NCI-H2107 (cell line): ENCODE data around the gene PPP2R2D.
"Not testable (repeated sequence)": the region's sequence is repeated elsewhere in the genome, so short reads cannot be mapped to it uniquely, and the experiment has no call there.

Experiments used
- DNase-seq: peaks from one replicate; lab custom pipeline; 2025; lab: John Stamatoyannopoulos, UW

The PPP2R2D gene

GRCh38 chr10:131908151-131908550 lies 7.3 kb downstream of the PPP2R2D start:
- DNase-seq: no peak

GRCh38 chr10:131909014-131909808 lies 8.4 kb downstream of the PPP2R2D start:
- DNase-seq: no peak

GRCh38 chr10:131909929-131910328 lies 9.1 kb downstream of the PPP2R2D start:
- no peak for DNase-seq

- DNase-seq: no peak
Measured at GRCh38 chr10:131910663-131911314, 10.0 kb downstream of the PPP2R2D start.

- DNase-seq: no peak
Measured at GRCh38 chr10:131911451-131911850, 10.6 kb downstream of the PPP2R2D start.

GRCh38 chr10:131912620-131913019 lies 11.8 kb downstream of the PPP2R2D start:
- no peak for DNase-seq

- no peak for DNase-seq
Measured at GRCh38 chr10:131915484-131915883, 14.7 kb downstream of the PPP2R2D start.

- no peak for DNase-seq
Measured at GRCh38 chr10:131915990-131916766, 15.4 kb downstream of the PPP2R2D start.

- not testable (repeated sequence) for DNase-seq
Measured at GRCh38 chr10:131916767-131917160, 16.0 kb downstream of the PPP2R2D start.

- not testable (repeated sequence) for DNase-seq
Measured at GRCh38 chr10:131917496-131917895, 16.7 kb downstream of the PPP2R2D start.

GRCh38 chr10:131919461-131919860 lies 18.7 kb downstream of the PPP2R2D start:
- not testable (repeated sequence) for DNase-seq

GRCh38 chr10:131920151-131920550 lies 19.3 kb downstream of the PPP2R2D start:
- DNase-seq: no peak

GRCh38 chr10:131920693-131921092 lies 19.9 kb downstream of the PPP2R2D start:
- DNase-seq: no peak

GRCh38 chr10:131921184-131921583 lies 20.4 kb downstream of the PPP2R2D start:
- no peak for DNase-seq

GRCh38 chr10:131923038-131923756 lies 22.4 kb downstream of the PPP2R2D start:
- no peak for DNase-seq

- DNase-seq: no peak
Measured at GRCh38 chr10:131925011-131925649, 24.3 kb downstream of the PPP2R2D start.

- no peak for DNase-seq
Measured at GRCh38 chr10:131925716-131926115, 24.9 kb downstream of the PPP2R2D start.

GRCh38 chr10:131926253-131926652 lies 25.4 kb downstream of the PPP2R2D start:
- no peak for DNase-seq

GRCh38 chr10:131926743-131927595 lies 26.2 kb downstream of the PPP2R2D start:
- no peak for DNase-seq

- DNase-seq: no peak
Measured at GRCh38 chr10:131928248-131929095, 27.7 kb downstream of the PPP2R2D start.
